Astrocyte (in vitro differentiated cells and primary cell): ENCODE measurements around the gene TRPM2. TPM values are rescaled to one million over a fixed set of nuclear protein-coding genes. Genes with fewer than 3 reads are reported as not detected.

ENCODE experiments used
- DNase-seq: peaks from one replicate; pipeline ENCODE4 v3.0.0-alpha.2; 2010; ENCODE audit warnings: low read depth
- FAIRE-seq: peaks from 2 replicates; lab custom pipeline; 2011; peaks lifted over from hg19 to GRCh38; lab: Jason Lieb, UNC
- H2AFZ ChIP-seq: 2 replicates; pipeline ENCODE4 v1.6.0; 2012; ENCODE audit warnings: low read depth, low read length, inconsistent platforms
- H3K27ac ChIP-seq: 2 replicates; pipeline ENCODE4 v1.5.1; 2011; ENCODE audit warnings: low read depth, low read length, inconsistent platforms
- H3K27me3 ChIP-seq: 2 replicates; pipeline ENCODE4 v1.6.0; 2011; ENCODE audit warnings: low read length, inconsistent platforms; ENCODE audit not compliant: insufficient read depth
- H3K36me3 ChIP-seq: 2 replicates; pipeline ENCODE4 v1.5.1; 2011; ENCODE audit warnings: low read length, inconsistent platforms; ENCODE audit not compliant: insufficient read depth
- H3K4me1 ChIP-seq: 2 replicates; pipeline ENCODE4 v1.5.1; 2011; ENCODE audit warnings: low read length, inconsistent platforms; ENCODE audit not compliant: insufficient read depth
- H3K4me2 ChIP-seq: 2 replicates; pipeline ENCODE4 v1.6.0; 2012; ENCODE audit warnings: low read length, inconsistent platforms
- H3K4me3 ChIP-seq: 2 replicates; pipeline ENCODE4 v1.5.1; 2011; ENCODE audit warnings: low read depth, mild to moderate bottlenecking, low read length, inconsistent platforms; ENCODE audit not compliant: insufficient read depth
- H3K79me2 ChIP-seq: 2 replicates; pipeline ENCODE4 v1.6.0; 2012; ENCODE audit warnings: mild to moderate bottlenecking, low read length, inconsistent platforms; ENCODE audit not compliant: insufficient read depth
- H3K9ac ChIP-seq: 2 replicates; pipeline ENCODE4 v1.6.0; 2012; ENCODE audit warnings: mild to moderate bottlenecking, low read length, inconsistent platforms
- H3K9me3 ChIP-seq: 2 replicates; pipeline ENCODE4 v1.5.1; 2012; ENCODE audit warnings: low read depth, mild to moderate bottlenecking, low read length, inconsistent platforms; ENCODE audit not compliant: insufficient read depth
- H4K20me1 ChIP-seq: 2 replicates; pipeline ENCODE4 v1.6.0; 2012; ENCODE audit warnings: low read length, inconsistent platforms; ENCODE audit not compliant: insufficient read depth
- H3K27ac Mint-ChIP-seq: one replicate; pipeline ENCODE4 v1.8.0; 2021; ENCODE audit warnings: mild to moderate bottlenecking, mixed read lengths; ENCODE audit not compliant: unreplicated experiment
- H3K27me3 Mint-ChIP-seq: one replicate; pipeline ENCODE4 v1.8.0; 2021; ENCODE audit warnings: low read depth, mixed read lengths; ENCODE audit not compliant: unreplicated experiment
- H3K36me3 Mint-ChIP-seq: one replicate; pipeline ENCODE4 v1.8.0; 2021; ENCODE audit warnings: low read depth, mixed read lengths; ENCODE audit not compliant: unreplicated experiment
- H3K4me1 Mint-ChIP-seq: one replicate; pipeline ENCODE4 v1.8.0; 2021; ENCODE audit warnings: low read depth, mixed read lengths; ENCODE audit not compliant: unreplicated experiment
- H3K4me3 Mint-ChIP-seq: one replicate; pipeline ENCODE4 v1.8.0; 2021; ENCODE audit warnings: mild to moderate bottlenecking, moderate library complexity, mixed read lengths; ENCODE audit not compliant: unreplicated experiment
- H3K9me3 Mint-ChIP-seq: one replicate; pipeline ENCODE4 v1.8.0; 2021; ENCODE audit warnings: mild to moderate bottlenecking, mixed read lengths; ENCODE audit not compliant: unreplicated experiment
- CTCF ChIP-seq: IDR thresholded peaks from 2 replicates; pipeline ENCODE4 v1.5.1; 2011; ENCODE audit warnings: low read depth, mild to moderate bottlenecking, inconsistent platforms, low read length, moderate library complexity; ENCODE audit not compliant: insufficient read depth
- EZH2 ChIP-seq: IDR thresholded peaks from 2 replicates; pipeline ENCODE4 v1.6.1; 2012; ENCODE audit warnings: mild to moderate bottlenecking, low read length, inconsistent platforms; ENCODE audit not compliant: insufficient read depth
- total RNA-seq: library from RNA; stranded (reverse); gene quantifications from 2 replicates; pipeline ENCODE4 v1.2.1, GENCODE V29; 2021

Gene TRPM2
- total RNA-seq, 1 donor from 2014 or later = 0.79 TPM

- DNase-seq = no peak
- Histone ChIP-seq H2AFZ (no peak overlapping the region), H3K27ac (no peak overlapping the region), H3K9ac (no peak overlapping the region), H3K4me2 (no peak overlapping the region), H3K27me3 (no peaks in the 10 kb centered on the region), H3K4me1 (peaks cover 6% of the 10 kb centered on the region), H3K9me3 (no peaks in the 10 kb centered on the region), H3K36me3 (no peaks in the 10 kb centered on the region), H3K79me2 (no peaks in the 10 kb centered on the region), H4K20me1 (peaks cover 4% of the 10 kb centered on the region), H3K4me3 (no peak overlapping the region)
- TF ChIP-seq CTCF (no peak), EZH2 (no peak)
- Mint-ChIP-seq H3K27ac (no peak overlapping the region), H3K4me3 (no peak overlapping the region), H3K27me3 (peaks cover 2% of the 10 kb centered on the region), H3K9me3 (no peaks in the 10 kb centered on the region), H3K36me3 (peaks cover 2% of the 10 kb centered on the region), H3K4me1 (peaks cover 5% of the 10 kb centered on the region)
- FAIRE-seq = no peak
Observed at GRCh38 chr21:44333509-44334328, 19.7 kb upstream of the TRPM2 start.

- no peaks in the 10 kb centered on the region for H3K79me2 ChIP-seq
- DNase-seq (no peak), FAIRE-seq (no peak)
- no peak for TF ChIP-seq EZH2
- no peak for TF ChIP-seq CTCF
- H3K4me2 ChIP-seq = no peak overlapping the region
- H3K27ac ChIP-seq = no peak overlapping the region
- H4K20me1 ChIP-seq = peaks cover 4% of the 10 kb centered on the region
- H3K36me3 ChIP-seq = no peaks in the 10 kb centered on the region
- Mint-ChIP-seq H3K9me3 (no peaks in the 10 kb centered on the region), H3K27ac (no peak overlapping the region), H3K36me3 (peaks cover 2% of the 10 kb centered on the region), H3K4me3 (no peak overlapping the region), H3K4me1 (peaks cover 5% of the 10 kb centered on the region), H3K27me3 (peaks cover 2% of the 10 kb centered on the region)
- H3K27me3 ChIP-seq = no peaks in the 10 kb centered on the region
- H3K9me3 ChIP-seq = no peaks in the 10 kb centered on the region
- H3K9ac ChIP-seq = no peak overlapping the region
- no peak overlapping the region for H3K4me3 ChIP-seq
- peaks cover 7% of the 10 kb centered on the region for H3K4me1 ChIP-seq
- no peak overlapping the region for H2AFZ ChIP-seq
Observed at GRCh38 chr21:44334329-44335030, 18.9 kb upstream of the TRPM2 start.
